Ovary (tissue), 3 donors: Measurements from ENCODE around the gene TGFBR2.

ENCODE experiments used
- POLR2A ChIP-seq: fragments of 450-650 bp; IDR thresholded peaks from one replicate; pipeline ENCODE4 v1.6.1; 2017; ENCODE audit warnings: antibody characterized with exemption, mild to moderate bottlenecking, moderate library complexity
- TF ChIP-seq, protein P1 (sequence below), 3 donors: fragments of 450-650 bp in 2 of 3; fragments of 200-600 bp in 1 of 3; IDR thresholded peaks; one replicate each; pipeline versions ENCODE4 v1.5.1 to v1.8.0; 2016 to 2022; ENCODE audit warnings: antibody characterized with exemption in 3 of 3, mild to moderate bottlenecking in 1 of 3
- donor health status: DM: no; HTN: no; CAD: no.

DNA sequence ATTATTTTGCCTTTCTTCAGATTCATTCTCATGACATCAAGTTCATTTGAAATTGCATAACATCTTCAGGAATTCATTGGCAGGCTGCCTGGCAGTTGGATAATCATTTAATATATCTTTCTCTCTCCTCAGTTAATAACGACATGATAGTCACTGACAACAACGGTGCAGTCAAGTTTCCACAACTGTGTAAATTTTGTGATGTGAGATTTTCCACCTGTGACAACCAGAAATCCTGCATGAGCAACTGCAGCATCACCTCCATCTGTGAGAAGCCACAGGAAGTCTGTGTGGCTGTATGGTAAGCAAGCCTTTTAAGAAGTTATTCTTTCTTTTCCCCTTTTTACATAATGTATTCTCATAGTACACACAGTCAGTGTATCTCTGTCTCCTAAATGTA lies 38.2 kb downstream of the TGFBR2 start:
- TF ChIP-seq, protein P1, sequence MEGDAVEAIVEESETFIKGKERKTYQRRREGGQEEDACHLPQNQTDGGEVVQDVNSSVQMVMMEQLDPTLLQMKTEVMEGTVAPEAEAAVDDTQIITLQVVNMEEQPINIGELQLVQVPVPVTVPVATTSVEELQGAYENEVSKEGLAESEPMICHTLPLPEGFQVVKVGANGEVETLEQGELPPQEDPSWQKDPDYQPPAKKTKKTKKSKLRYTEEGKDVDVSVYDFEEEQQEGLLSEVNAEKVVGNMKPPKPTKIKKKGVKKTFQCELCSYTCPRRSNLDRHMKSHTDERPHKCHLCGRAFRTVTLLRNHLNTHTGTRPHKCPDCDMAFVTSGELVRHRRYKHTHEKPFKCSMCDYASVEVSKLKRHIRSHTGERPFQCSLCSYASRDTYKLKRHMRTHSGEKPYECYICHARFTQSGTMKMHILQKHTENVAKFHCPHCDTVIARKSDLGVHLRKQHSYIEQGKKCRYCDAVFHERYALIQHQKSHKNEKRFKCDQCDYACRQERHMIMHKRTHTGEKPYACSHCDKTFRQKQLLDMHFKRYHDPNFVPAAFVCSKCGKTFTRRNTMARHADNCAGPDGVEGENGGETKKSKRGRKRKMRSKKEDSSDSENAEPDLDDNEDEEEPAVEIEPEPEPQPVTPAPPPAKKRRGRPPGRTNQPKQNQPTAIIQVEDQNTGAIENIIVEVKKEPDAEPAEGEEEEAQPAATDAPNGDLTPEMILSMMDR (IDR thresholded peaks at IDR 0.05) = no peak
- TF ChIP-seq POLR2A = no peak
